HG03108 (cell line): ENCODE results near the gene VAMP8.
"Not testable (repeated sequence)": the region's sequence is repeated elsewhere in the genome, so short reads cannot be mapped to it uniquely, and the experiment has no call there.

Experiments used
- ATAC-seq: cut with Tn5 transposase; IDR thresholded peaks from one replicate; pipeline ENCODE4 v1.9.1; 2021; ENCODE audit warnings: moderate library complexity; ENCODE audit not compliant: unreplicated experiment

Gene VAMP8

GRCh38 chr2:85579266-85579935 lies 2.0 kb downstream of the VAMP8 start:
- ATAC-seq: no peak

GRCh38 chr2:85580206-85580605 lies 2.8 kb downstream of the VAMP8 start:
- no peak for ATAC-seq

GRCh38 chr2:85582492-85582891 lies 5.1 kb downstream of the VAMP8 start:
- no peak for ATAC-seq

- ATAC-seq: no peak
Observed at GRCh38 chr2:85583667-85584353, 6.4 kb downstream of the VAMP8 start.

- ATAC-seq: peak; percentile 52
Observed at GRCh38 chr2:85584354-85584856, 7.0 kb downstream of the VAMP8 start, which contains the start of gene VAMP5. TSS of gene VAMP5 (plus strand) at chr2:85584431. CDS start at chr2:85584491, 60 bp downstream.

- peak; percentile 36 for ATAC-seq
Observed at GRCh38 chr2:85584857-85585780, 7.7 kb downstream of the VAMP8 start.

- no peak for ATAC-seq
Observed at GRCh38 chr2:85585781-85586105, 8.4 kb downstream of the VAMP8 start.

GRCh38 chr2:85588236-85588635 lies 10.8 kb downstream of the VAMP8 start:
- no peak for ATAC-seq

- no peak for ATAC-seq
Observed at GRCh38 chr2:85588645-85589044, 11.3 kb downstream of the VAMP8 start.

GRCh38 chr2:85589181-85589580 lies 11.8 kb downstream of the VAMP8 start:
- ATAC-seq: no peak

- no peak for ATAC-seq
Observed at GRCh38 chr2:85589982-85590791, 12.8 kb downstream of the VAMP8 start.

- ATAC-seq: no peak
Observed at GRCh38 chr2:85590950-85591349, 13.6 kb downstream of the VAMP8 start.

- ATAC-seq: no peak
Observed at GRCh38 chr2:85591563-85591962, 14.2 kb downstream of the VAMP8 start.

GRCh38 chr2:85592299-85592698 lies 14.9 kb downstream of the VAMP8 start:
- ATAC-seq: not testable (repeated sequence)

GRCh38 chr2:85593023-85593422 lies 15.6 kb downstream of the VAMP8 start:
- ATAC-seq: no peak

- no peak for ATAC-seq
Observed at GRCh38 chr2:85594715-85595300, 17.4 kb downstream of the VAMP8 start.

GRCh38 chr2:85595301-85596025 lies 18.1 kb downstream of the VAMP8 start, which contains the start of gene RNF181:
TSS of gene RNF181 (plus strand) at chr2:85595745. CDS start at chr2:85595764, 19 bp downstream.
- ATAC-seq: peak; percentile 98

- no peak for ATAC-seq
Observed at GRCh38 chr2:85596026-85596333, 18.6 kb downstream of the VAMP8 start.

GRCh38 chr2:85596486-85597143 lies 19.2 kb downstream of the VAMP8 start:
- ATAC-seq: no peak
